Glomerular endothelial cell (primary cell): Measurements from ENCODE around the gene PCDHGA6. TPM values are rescaled to one million over a fixed set of nuclear protein-coding genes. Genes with fewer than 3 reads are reported as not detected.

ENCODE experiments used
- DNase-seq: peaks from one replicate; pipeline ENCODE4 v3.0.0-alpha.2; 2011; ENCODE audit warnings: low read depth, low spot score; ENCODE audit errors: extremely low read depth
- total RNA-seq: library from RNA; depleted of rRNA; stranded (reverse); fragments of >200 nt; gene quantifications from 2 replicates; pipeline ENCODE4 v1.2.3, GENCODE V29; 2015

Gene PCDHGA6
- total RNA-seq, 1 donor from 2014 or later = 6.6 TPM

DNA sequence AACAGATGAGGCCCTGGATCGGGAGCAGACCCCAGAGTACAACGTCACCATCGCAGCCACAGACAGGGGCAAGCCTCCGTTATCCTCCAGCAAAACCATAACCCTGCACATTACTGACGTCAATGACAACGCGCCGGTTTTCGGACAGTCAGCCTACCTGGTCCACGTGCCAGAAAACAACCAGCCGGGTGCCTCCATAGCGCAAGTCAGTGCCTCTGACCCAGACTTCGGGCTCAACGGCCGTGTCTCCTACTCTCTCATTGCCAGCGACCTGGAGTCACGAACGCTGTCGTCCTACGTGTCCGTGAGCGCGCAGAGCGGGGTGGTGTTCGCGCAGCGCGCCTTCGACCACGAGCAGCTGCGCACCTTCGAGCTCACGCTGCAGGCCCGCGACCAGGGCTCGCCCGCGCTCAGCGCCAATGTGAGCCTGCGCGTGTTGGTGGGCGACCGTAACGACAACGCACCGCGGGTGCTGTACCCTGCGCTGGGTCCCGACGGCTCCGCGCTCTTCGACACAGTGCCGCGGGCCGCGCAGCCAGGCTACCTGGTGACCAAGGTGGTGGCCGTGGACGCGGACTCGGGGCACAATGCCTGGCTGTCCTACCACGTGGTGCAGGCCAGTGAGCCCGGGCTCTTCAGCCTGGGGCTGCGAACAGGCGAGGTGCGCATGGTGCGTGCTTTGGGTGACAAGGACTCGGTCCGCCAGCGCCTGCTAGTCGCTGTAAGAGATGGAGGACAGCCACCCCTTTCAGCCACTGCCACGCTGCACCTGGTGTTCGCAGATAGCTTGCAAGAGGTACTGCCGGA, 45.6 kb downstream of the PCDHGA6 start:
- DNase-seq = no peak

DNA sequence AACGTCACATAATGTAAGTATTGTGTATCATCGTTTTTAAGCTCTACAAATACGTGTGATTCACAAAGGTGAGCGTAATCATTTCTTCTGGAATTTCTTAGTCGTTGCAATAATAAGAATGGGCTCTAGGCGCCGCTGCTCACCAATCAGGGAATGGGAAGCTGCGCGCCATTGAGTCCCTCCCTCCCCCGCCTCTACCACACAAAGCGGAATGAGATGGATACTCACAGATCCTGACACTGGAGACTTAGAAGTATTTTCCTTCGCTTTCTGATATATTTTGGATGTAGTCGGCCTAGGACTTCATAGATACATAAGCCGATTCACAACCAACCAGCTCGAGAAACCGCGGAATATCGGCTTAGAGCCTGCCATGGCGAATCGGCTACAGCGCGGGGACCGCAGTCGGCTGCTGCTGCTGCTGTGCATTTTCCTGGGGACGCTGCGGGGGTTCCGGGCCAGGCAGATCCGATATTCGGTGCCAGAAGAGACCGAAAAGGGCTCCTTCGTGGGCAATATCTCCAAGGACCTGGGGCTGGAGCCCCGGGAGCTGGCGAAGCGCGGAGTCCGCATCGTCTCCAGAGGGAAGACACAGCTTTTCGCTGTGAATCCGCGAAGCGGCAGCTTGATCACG, 47.3 kb downstream of the PCDHGA6 start, which contains the start of gene PCDHGA11:
Gene PCDHGA11, plus strand, starts transcription at position 197 of the 634 bp plus-strand sequence. Its CDS starts 177 bp downstream, at position 374.
- DNase-seq = no peak

DNA sequence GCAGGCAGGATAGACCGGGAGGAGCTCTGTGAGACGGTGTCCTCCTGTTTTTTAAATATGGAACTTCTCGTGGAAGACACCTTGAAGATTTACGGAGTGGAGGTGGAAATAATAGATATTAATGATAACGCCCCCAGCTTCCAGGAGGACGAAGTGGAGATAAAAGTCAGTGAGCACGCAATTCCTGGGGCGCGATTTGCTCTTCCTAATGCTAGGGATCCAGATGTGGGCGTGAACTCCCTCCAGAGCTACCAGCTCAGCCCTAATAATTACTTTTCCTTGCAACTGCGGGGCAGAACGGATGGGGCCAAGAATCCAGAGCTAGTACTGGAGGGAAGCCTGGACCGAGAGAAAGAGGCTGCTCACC, 47.8 kb downstream of the PCDHGA6 start:
- DNase-seq = no peak

GRCh38 chr5:141422742-141423291, 49.1 kb downstream of the PCDHGA6 start:
- DNase-seq = no peak

DNA sequence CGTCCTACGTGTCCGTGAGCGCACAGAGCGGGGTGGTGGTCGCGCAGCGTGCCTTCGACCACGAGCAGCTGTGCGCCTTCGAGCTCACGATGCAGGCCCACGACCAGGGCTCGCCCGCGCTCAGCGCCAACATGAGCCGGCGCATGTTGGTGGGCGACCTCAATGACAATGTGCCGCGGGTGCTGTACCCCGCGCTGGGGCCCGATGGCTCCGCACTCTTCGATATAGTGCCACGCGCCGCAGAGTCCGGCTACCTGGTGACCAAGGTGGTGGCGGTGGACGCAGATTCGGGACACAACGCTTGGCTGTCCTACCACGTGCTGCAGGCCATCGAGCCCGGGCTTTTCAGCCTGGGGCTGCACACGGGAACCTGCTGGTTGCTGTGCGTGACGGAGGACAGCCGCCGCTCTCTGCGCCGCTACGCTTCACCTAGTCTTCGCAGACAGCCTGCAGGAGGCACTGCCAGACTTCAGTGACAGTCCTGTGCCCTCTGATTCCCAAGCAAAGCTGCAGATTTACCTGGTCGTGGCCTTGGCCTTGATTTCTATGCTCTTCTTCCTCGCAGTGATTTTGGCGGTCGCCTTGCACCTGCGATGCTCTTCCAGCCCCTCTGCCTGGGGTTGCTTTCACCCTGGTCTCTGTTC, 54.2 kb downstream of the PCDHGA6 start:
- DNase-seq = no peak

Other genes with a start within 250 kb of the PCDHGA6 start
- 2.5 and 4.1 TPM in 2 replicates for gene PCDHB5, start 238.7 kb upstream of the PCDHGA6 start, total RNA-seq
- gene PCDHB6, start 223.8 kb upstream of the PCDHGA6 start, total RNA-seq = 0.05 and 0.06 TPM in 2 replicates
- 1.6 and 2.4 TPM in 2 replicates for gene PCDHB7, start 201.2 kb upstream of the PCDHGA6 start, total RNA-seq
- 0.34 and 0.88 TPM in 2 replicates for gene PCDHB8, start 196.1 kb upstream of the PCDHGA6 start, total RNA-seq
- gene PCDHB16, start 191.5 kb upstream of the PCDHGA6 start, total RNA-seq = 0.05 and 1.1 TPM in 2 replicates
- gene PCDHB9, start 186.7 kb upstream of the PCDHGA6 start, total RNA-seq = 0.15 and 0.41 TPM in 2 replicates
- gene PCDHB10, start 181.5 kb upstream of the PCDHGA6 start, total RNA-seq = 1.1 and 1.3 TPM in 2 replicates
- 0.58 and 1.5 TPM in 2 replicates for gene PCDHB11, start 174.3 kb upstream of the PCDHGA6 start, total RNA-seq
- gene PCDHB12, start 165.2 kb upstream of the PCDHGA6 start, total RNA-seq = 0.19 and 0.58 TPM in 2 replicates
- gene PCDHB13, start 160.0 kb upstream of the PCDHGA6 start, total RNA-seq = 1.8 and 3.0 TPM in 2 replicates
- gene PCDHB14, start 150.5 kb upstream of the PCDHGA6 start, total RNA-seq = 1.6 and 6.7 TPM in 2 replicates
- gene PCDHB15, start 128.5 kb upstream of the PCDHGA6 start, total RNA-seq = 0.97 and 1.7 TPM in 2 replicates
- gene SLC25A2, start 69.8 kb upstream of the PCDHGA6 start, total RNA-seq = 0.76 TPM in 1 of 2 replicates, not detected in the other
- gene TAF7, start 53.1 kb upstream of the PCDHGA6 start, total RNA-seq = 51.0 and 52.6 TPM in 2 replicates
- 0.39 and 1.2 TPM in 2 replicates for gene PCDHGA1, start 43.4 kb upstream of the PCDHGA6 start, total RNA-seq
- 2.6 and 4.1 TPM in 2 replicates for gene PCDHGA2, start 35.1 kb upstream of the PCDHGA6 start, total RNA-seq
- gene PCDHGA3, start 30.1 kb upstream of the PCDHGA6 start, total RNA-seq = 1.6 and 4.0 TPM in 2 replicates
- 0.82 and 2.3 TPM in 2 replicates for gene PCDHGB1, start 23.8 kb upstream of the PCDHGA6 start, total RNA-seq
- 5.7 and 9.2 TPM in 2 replicates for gene PCDHGA4, start 18.9 kb upstream of the PCDHGA6 start, total RNA-seq
- 3.8 and 4.7 TPM in 2 replicates for gene PCDHGB2, start 13.9 kb upstream of the PCDHGA6 start, total RNA-seq
- 0.82 and 2.1 TPM in 2 replicates for gene PCDHGA5, start 9.7 kb upstream of the PCDHGA6 start, total RNA-seq
- 2.6 and 5.5 TPM in 2 replicates for gene PCDHGB3, start 3.6 kb upstream of the PCDHGA6 start, total RNA-seq
- 3.6 and 5.3 TPM in 2 replicates for gene PCDHGA7, start 8.9 kb downstream of the PCDHGA6 start, total RNA-seq
- 11.1 and 19.5 TPM in 2 replicates for gene PCDHGB4, start 13.8 kb downstream of the PCDHGA6 start, total RNA-seq
- gene PCDHGA8, start 18.7 kb downstream of the PCDHGA6 start, total RNA-seq = 0.92 and 2.3 TPM in 2 replicates
- 17.5 and 27.2 TPM in 2 replicates for gene PCDHGB5, start 24.1 kb downstream of the PCDHGA6 start, total RNA-seq
- gene PCDHGA9, start 28.9 kb downstream of the PCDHGA6 start, total RNA-seq = 3.3 and 4.5 TPM in 2 replicates
- 1.8 and 6.2 TPM in 2 replicates for gene PCDHGB6, start 34.1 kb downstream of the PCDHGA6 start, total RNA-seq
- 4.0 and 12.4 TPM in 2 replicates for gene PCDHGA10, start 39.1 kb downstream of the PCDHGA6 start, total RNA-seq
- 14.1 and 23.4 TPM in 2 replicates for gene PCDHGB7, start 43.8 kb downstream of the PCDHGA6 start, total RNA-seq
- gene PCDHGA11, start 47.2 kb downstream of the PCDHGA6 start, total RNA-seq = 12.3 and 17.5 TPM in 2 replicates
- 10.5 and 23.0 TPM in 2 replicates for gene PCDHGA12, start 56.6 kb downstream of the PCDHGA6 start, total RNA-seq
- 24.3 and 43.0 TPM in 2 replicates for gene PCDHGC3, start 102.1 kb downstream of the PCDHGA6 start, total RNA-seq
- gene PCDHGC4, start 111.1 kb downstream of the PCDHGA6 start, total RNA-seq = 0.44 and 2.5 TPM in 2 replicates
- gene PCDHGC5, start 115.2 kb downstream of the PCDHGA6 start, total RNA-seq = 0.24 and 2.5 TPM in 2 replicates
- 78.6 and 94.1 TPM in 2 replicates for gene DIAPH1, start 245.1 kb downstream of the PCDHGA6 start, total RNA-seq